SK-N-MC (cell line): Measurements from ENCODE around the gene MPV17.
A peak's percentile ranks its signal among the peaks of the same experiment; 100 is the strongest.
"Not testable (repeated sequence)": the region's sequence is repeated elsewhere in the genome, so short reads cannot be mapped to it uniquely, and the experiment has no call there.

Source experiments
- DNase-seq: peaks from one replicate; pipeline ENCODE4 v3.0.0-alpha.2; 2011; ENCODE audit warnings: low read depth, low spot score
- H3K27ac ChIP-seq: fragments of 200-600 bp; sonication (generic); 2 replicates; pipeline ENCODE4 v1.5.1; 2016; ENCODE audit warnings: mixed run types
- H3K36me3 ChIP-seq: fragments of 200-600 bp; sonication (generic); 2 replicates; pipeline ENCODE4 v1.6.1; 2017; ENCODE audit warnings: antibody characterized with exemption, low read length, mixed read lengths; ENCODE audit not compliant: insufficient read depth
- H3K4me3 ChIP-seq: fragments of 200-600 bp; sonication (generic); 2 replicates; pipeline ENCODE4 v1.5.1; 2016
- H3K9ac ChIP-seq: fragments of 200-600 bp; sonication (generic); 2 replicates; pipeline ENCODE4 v1.8.0; 2017; ENCODE audit warnings: mixed run types, mixed read lengths; ENCODE audit not compliant: insufficient read length
- H3K9me3 ChIP-seq: fragments of 200-600 bp; sonication (generic); 2 replicates; pipeline ENCODE4 v1.6.1; 2017; ENCODE audit warnings: low read depth, mild to moderate bottlenecking, antibody characterized with exemption, low read length, moderate library complexity, mixed read lengths
- EZH2 ChIP-seq: fragments of 200-600 bp; sonication (generic); IDR thresholded peaks from one replicate; pipeline ENCODE4 v1.6.1; 2017; ENCODE audit warnings: antibody characterized with exemption
- FOXP2 ChIP-seq: optimal IDR thresholded peaks from 2 replicates; pipeline ENCODE3; 2011; ENCODE audit warnings: mild to moderate bottlenecking, moderate library complexity; ENCODE audit not compliant: insufficient read depth; ENCODE audit errors: extremely low read length, control extremely low read depth
- POLR2AphosphoS5 ChIP-seq: IDR thresholded peaks from 2 replicates; pipeline ENCODE4 v1.6.1; 2012; ENCODE audit warnings: mild to moderate bottlenecking, low read depth, low read length, borderline replicate concordance

Gene MPV17

GRCh38 chr2:27306136-27306535 lies 16.8 kb downstream of the MPV17 start:
- no peaks in the 10 kb centered on the region for H3K9me3 ChIP-seq
- no peak for DNase-seq
- H3K36me3 ChIP-seq = no peaks in the 10 kb centered on the region
- no peak overlapping the region for H3K27ac ChIP-seq
- no peak overlapping the region for H3K4me3 ChIP-seq
- no peak for TF ChIP-seq EZH2
- TF ChIP-seq FOXP2 = no peak
- TF ChIP-seq POLR2AphosphoS5 = no peak
- no peak overlapping the region for H3K9ac ChIP-seq

DNA sequence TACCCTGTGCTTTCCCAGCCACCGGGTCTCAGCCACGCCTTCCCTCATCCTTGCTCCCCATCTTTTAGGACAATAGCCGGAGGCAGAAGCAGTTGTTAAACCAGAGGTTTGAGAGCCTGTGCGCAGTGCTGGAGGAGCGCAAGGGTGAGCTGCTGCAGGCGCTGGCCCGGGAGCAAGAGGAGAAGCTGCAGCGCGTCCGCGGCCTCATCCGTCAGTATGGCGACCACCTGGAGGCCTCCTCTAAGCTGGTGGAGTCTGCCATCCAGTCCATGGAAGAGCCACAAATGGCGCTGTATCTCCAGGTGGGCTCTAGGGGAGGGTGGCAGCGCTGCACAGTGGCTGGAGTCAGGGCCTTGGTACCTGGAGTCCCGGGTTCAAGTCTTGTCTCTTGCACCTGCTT lies 17.4 kb downstream of the MPV17 start:
- Histone ChIP-seq H3K27ac (no peak overlapping the region), H3K9ac (no peak overlapping the region), H3K9me3 (no peaks in the 10 kb centered on the region), H3K4me3 (no peak overlapping the region), H3K36me3 (no peaks in the 10 kb centered on the region)
- TF ChIP-seq POLR2AphosphoS5 (no peak), FOXP2 (no peak), EZH2 (no peak)
- DNase-seq = no peak

GRCh38 chr2:27304488-27305240 lies 18.2 kb downstream of the MPV17 start:
- H3K9me3 ChIP-seq = no peaks in the 10 kb centered on the region
- no peak for DNase-seq
- no peak for TF ChIP-seq POLR2AphosphoS5
- TF ChIP-seq EZH2 = no peak
- TF ChIP-seq FOXP2 = no peak
- H3K9ac ChIP-seq = no peak overlapping the region
- no peak overlapping the region for H3K4me3 ChIP-seq
- no peaks in the 10 kb centered on the region for H3K36me3 ChIP-seq
- H3K27ac ChIP-seq = no peak overlapping the region

DNA sequence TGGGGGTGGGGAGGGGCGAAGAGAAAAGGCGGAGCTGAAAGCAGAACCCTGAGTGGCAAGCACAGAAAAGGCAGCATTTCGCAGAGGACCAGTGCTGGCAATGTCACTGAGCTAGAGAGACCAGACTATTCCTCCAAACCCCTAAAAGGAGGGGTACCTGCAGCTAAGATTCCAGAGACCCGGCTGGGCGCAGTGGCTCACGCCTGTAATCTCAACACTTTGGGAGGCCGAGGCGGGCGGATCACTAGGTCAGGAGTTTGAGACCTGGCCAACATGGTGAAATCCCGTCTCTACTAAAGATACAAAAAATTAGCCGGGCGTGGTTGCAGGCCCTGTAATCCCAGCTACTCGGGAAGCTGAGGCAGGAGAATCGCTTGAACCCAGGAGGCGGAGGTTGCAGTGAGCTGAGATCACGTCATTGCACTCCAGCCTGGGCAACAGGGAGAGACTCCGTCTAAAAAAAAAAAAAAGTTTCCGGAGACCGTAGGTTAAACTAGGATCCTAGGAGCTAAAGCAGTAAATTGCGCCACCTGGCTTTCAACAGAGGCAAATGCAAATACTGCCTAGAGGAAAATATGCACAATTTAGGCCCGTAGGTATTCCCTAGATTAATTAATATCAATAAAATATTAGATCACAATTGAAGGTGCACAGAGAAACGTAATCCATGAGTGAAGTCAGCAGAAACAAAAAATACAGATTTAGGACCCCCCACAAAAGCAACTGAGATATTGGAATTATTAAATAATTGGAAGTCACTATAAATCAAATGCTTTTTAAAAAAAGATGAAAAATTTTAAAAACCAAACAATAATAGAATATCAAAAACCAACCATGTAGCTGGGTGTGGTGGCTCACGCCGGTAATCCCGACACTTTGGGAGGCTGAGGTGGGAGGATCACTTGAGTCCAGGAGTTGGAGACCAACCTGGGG lies 19.5 kb downstream of the MPV17 start:
- peak; percentile 50 for DNase-seq
- TF ChIP-seq EZH2 = no peak
- TF ChIP-seq FOXP2 = no peak
- no peak for TF ChIP-seq POLR2AphosphoS5
- no peaks in the 10 kb centered on the region for H3K36me3 ChIP-seq
- H3K9ac ChIP-seq = peak overlapping the region; percentile 28
- no peaks in the 10 kb centered on the region for H3K9me3 ChIP-seq
- no peak overlapping the region for H3K27ac ChIP-seq
- peak overlapping the region; percentile 71 for H3K4me3 ChIP-seq

DNA sequence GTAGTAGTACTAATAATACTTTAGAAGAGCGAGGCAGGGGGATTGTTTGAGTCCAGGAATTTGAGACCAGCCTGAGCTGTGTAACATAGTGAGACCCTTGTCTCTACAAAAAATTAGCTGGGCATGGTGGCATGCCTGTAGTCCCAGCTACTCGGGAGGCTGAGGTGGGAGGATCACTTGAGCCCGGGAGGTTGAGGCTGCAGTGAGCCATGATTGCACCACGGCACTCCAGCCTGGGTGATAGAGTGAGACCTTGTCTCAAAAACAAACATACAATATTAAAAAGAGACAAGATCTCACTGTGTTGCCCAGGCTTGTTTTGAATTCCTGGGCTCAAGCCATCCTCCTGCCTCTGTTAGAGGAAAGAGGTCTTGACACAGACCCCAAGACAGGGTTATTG lies 22.3 kb downstream of the MPV17 start:
- not testable (repeated sequence) for H3K4me3 ChIP-seq, H3K36me3 ChIP-seq, DNase-seq, H3K9me3 ChIP-seq, H3K27ac ChIP-seq, H3K9ac ChIP-seq

DNA sequence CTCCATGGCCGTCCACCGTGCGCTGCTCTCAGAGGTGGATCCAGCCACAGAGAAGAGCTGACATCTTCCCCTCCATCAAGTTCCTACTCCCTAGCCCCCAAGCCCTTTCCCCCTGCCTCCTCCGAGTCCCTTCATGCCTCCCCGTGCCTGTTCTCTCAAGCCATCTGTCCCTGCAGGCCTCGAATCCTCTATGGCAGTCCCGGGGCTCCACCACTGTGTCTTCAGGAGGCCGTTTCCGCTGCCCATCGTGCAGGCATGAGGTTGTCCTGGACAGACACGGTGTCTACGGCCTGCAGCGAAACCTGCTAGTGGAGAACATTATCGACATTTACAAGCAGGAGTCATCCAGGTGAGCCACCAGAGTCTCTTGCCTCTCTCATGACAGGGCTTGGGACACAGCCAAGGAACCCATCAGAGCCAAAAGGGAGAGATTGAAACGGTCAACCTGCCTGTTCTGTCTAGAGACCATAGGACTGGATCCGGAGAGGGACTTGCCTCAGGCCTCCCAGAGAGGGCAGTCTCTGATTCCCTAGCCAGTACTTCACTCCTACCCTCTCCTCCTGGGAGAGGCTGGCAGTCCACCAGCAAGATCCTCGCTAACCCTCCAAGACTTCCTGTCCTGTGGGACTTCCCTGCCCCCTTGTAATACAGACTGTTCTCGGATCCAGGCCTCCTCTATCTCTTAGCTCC lies 24.4 kb downstream of the MPV17 start:
- no peak overlapping the region for H3K27ac ChIP-seq
- no peak overlapping the region for H3K4me3 ChIP-seq
- H3K36me3 ChIP-seq = no peaks in the 10 kb centered on the region
- H3K9ac ChIP-seq = no peak overlapping the region
- DNase-seq = no peak
- TF ChIP-seq FOXP2 (no peak), EZH2 (no peak), POLR2AphosphoS5 (no peak)
- H3K9me3 ChIP-seq = no peaks in the 10 kb centered on the region

- H3K27ac ChIP-seq = no peak overlapping the region
- no peak overlapping the region for H3K9ac ChIP-seq
- no peaks in the 10 kb centered on the region for H3K36me3 ChIP-seq
- DNase-seq = no peak
- no peak overlapping the region for H3K4me3 ChIP-seq
- no peak for TF ChIP-seq FOXP2
- no peaks in the 10 kb centered on the region for H3K9me3 ChIP-seq
Measured at GRCh38 chr2:27297195-27297594, 25.7 kb downstream of the MPV17 start.

DNA sequence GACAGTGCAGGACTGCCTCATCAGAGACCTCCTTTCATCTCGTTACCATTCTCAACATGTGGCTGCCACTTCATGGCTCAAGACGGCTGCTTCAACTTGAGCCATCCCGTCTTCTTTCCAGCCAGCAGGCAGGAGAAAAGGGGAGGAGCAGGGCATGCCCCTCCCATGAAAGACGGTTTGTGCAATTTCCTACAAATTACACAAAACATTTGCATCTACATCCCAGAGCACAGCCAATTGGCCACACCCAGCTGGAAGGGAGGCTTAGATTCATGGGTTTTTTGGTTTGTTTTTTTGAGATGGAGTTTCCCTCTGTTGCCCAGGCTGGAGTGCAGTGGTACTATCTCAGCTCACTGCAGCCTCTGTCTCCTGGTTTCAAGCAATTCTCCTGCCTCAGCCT lies 26.4 kb downstream of the MPV17 start:
- no peak for DNase-seq
- Histone ChIP-seq H3K9me3 (no peaks in the 10 kb centered on the region), H3K4me3 (no peak overlapping the region), H3K27ac (no peak overlapping the region), H3K9ac (no peak overlapping the region), H3K36me3 (no peaks in the 10 kb centered on the region)
- TF ChIP-seq EZH2 = no peak
- TF ChIP-seq FOXP2 = no peak
- no peak for TF ChIP-seq POLR2AphosphoS5

DNA sequence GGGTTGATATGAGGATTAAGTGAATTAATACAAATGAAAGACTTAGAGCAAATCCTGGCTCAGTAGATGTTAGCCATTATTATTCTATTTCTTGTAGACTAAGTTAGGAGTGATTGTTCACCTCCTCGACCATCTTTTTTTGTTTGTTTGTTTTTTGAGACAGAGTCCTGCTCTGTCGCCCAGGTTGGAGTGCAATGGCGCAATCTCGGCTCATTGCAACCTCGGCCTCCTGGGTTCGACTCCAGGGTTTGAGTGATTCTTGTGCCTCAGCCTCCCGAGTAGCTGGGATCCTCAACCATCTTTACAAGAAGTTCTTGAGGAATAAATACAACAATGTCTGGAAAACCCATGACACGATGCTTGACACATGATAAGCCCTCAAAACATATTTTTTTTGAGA lies 28.0 kb downstream of the MPV17 start:
- no peak for TF ChIP-seq FOXP2
- TF ChIP-seq EZH2 = no peak
- TF ChIP-seq POLR2AphosphoS5 = no peak
- Histone ChIP-seq H3K27ac (no peak overlapping the region), H3K9me3 (no peaks in the 10 kb centered on the region)

More for the DNA sequence above, 28.0 kb downstream of the MPV17 start:
- H3K36me3 ChIP-seq = no peaks in the 10 kb centered on the region
- DNase-seq = no peak
- H3K4me3 ChIP-seq = no peak overlapping the region
- H3K9ac ChIP-seq = no peak overlapping the region
